ENCODE measurements around the gene EIF4E2. TPM values are rescaled to one million over a fixed set of nuclear protein-coding genes. Genes with fewer than 3 reads are reported as not detected.

The EIF4E2 gene
- total and polyA plus RNA-seq, 4 donors: 43.7 to 77.7 (median 65.9) TPM

- no peak for DNase-seq
- no peak for ATAC-seq (ENCODE audit: insufficient read depth, low FRiP score)
- Histone ChIP-seq H3K27me3 (ENCODE audit: control insufficient read depth in 3 of 3, insufficient read depth in 3 of 3, low read length in 2 of 3) (peaks cover 14 to 23% (median 16%) of the 10 kb centered on the region in 3 donors), H3K9me3 (ENCODE audit: control insufficient read depth in 4 of 4, insufficient read depth in 3 of 4, low read length in 3 of 4) (no peaks in the 10 kb centered on the region), H3K4me3 (no peak overlapping the region), H3K9ac (ENCODE audit: insufficient read depth in 1 of 2, low read length in 2 of 2) (no peak overlapping the region), H3K27ac (ENCODE audit: low read depth in 1 of 2, low read length in 1 of 2) (no peak overlapping the region), H3K4me1 (ENCODE audit: control insufficient read depth in 5 of 5, insufficient read depth in 5 of 5, low read length in 5 of 5) (peaks cover 0 to 8% (median 4%) of the 10 kb centered on the region in 5 donors), H3K36me3 (ENCODE audit: control insufficient read depth in 4 of 4, insufficient read depth in 4 of 4, low read length in 4 of 4) (no peaks in the 10 kb centered on the region)
- TF ChIP-seq CTCF (IDR thresholded peaks at IDR 0.05; ENCODE audit: control extremely low read depth, extremely low read depth): no peak
- 71 to 72% methylated on average over 13 of the region's 13 CpGs for WGBS, 2 donors
These were observed 24.0 kb upstream of the EIF4E2 start for GRCh38 chr2:232526372-232526941.

- H3K9ac ChIP-seq (ENCODE audit: insufficient read depth in 1 of 2, low read length in 2 of 2): no peak overlapping the region
- WGBS, 2 donors: 74 to 86% methylated on average over 6 of the region's 6 CpGs
- TF ChIP-seq CTCF (IDR thresholded peaks at IDR 0.05; ENCODE audit: control extremely low read depth, extremely low read depth): no peak
- no peaks in the 10 kb centered on the region for H3K9me3 ChIP-seq (ENCODE audit: control insufficient read depth in 4 of 4, insufficient read depth in 3 of 4, low read length in 3 of 4)
- H3K36me3 ChIP-seq (ENCODE audit: control insufficient read depth in 4 of 4, insufficient read depth in 4 of 4, low read length in 4 of 4): no peaks in the 10 kb centered on the region
- H3K4me3 ChIP-seq: no peak overlapping the region
- no peak for DNase-seq
- peaks cover 0 to 8% (median 4%) of the 10 kb centered on the region in 5 donors for H3K4me1 ChIP-seq (ENCODE audit: control insufficient read depth in 5 of 5, insufficient read depth in 5 of 5, low read length in 5 of 5)
- peaks cover 9 to 15% (median 10%) of the 10 kb centered on the region in 3 donors for H3K27me3 ChIP-seq (ENCODE audit: control insufficient read depth in 3 of 3, insufficient read depth in 3 of 3, low read length in 2 of 3)
- ATAC-seq (ENCODE audit: insufficient read depth, low FRiP score): no peak
- H3K27ac ChIP-seq (ENCODE audit: low read depth in 1 of 2, low read length in 1 of 2): no peak overlapping the region
These were observed 22.5 kb upstream of the EIF4E2 start for GRCh38 chr2:232527905-232528470.

GRCh38 chr2:232528746-232529460 lies 21.6 kb upstream of the EIF4E2 start:
- no peak overlapping the region for H3K9ac ChIP-seq (ENCODE audit: insufficient read depth in 1 of 2, low read length in 2 of 2)
- no peak for DNase-seq
- H3K36me3 ChIP-seq (ENCODE audit: control insufficient read depth in 4 of 4, insufficient read depth in 4 of 4, low read length in 4 of 4): no peaks in the 10 kb centered on the region
- no peak overlapping the region for H3K27ac ChIP-seq (ENCODE audit: low read depth in 1 of 2, low read length in 1 of 2)
- no peaks in the 10 kb centered on the region for H3K9me3 ChIP-seq (ENCODE audit: control insufficient read depth in 4 of 4, insufficient read depth in 3 of 4, low read length in 3 of 4)
- TF ChIP-seq CTCF (IDR thresholded peaks at IDR 0.05; ENCODE audit: control extremely low read depth, extremely low read depth): no peak
- H3K4me3 ChIP-seq: no peak overlapping the region
- H3K27me3 ChIP-seq (ENCODE audit: control insufficient read depth in 3 of 3, insufficient read depth in 3 of 3, low read length in 2 of 3): peaks cover 6 to 9% (median 9%) of the 10 kb centered on the region in 3 donors
- no peak for ATAC-seq (ENCODE audit: insufficient read depth, low FRiP score)
- H3K4me1 ChIP-seq (ENCODE audit: control insufficient read depth in 5 of 5, insufficient read depth in 5 of 5, low read length in 5 of 5): peaks cover 0 to 4% (median 1%) of the 10 kb centered on the region in 5 donors
- 66 to 67% methylated on average over 11 of the region's 11 CpGs for WGBS, 2 donors
